ENCODE data around the gene SERPINA1.
A peak's percentile ranks its signal among the peaks of the same experiment; 100 is the strongest.

DNA sequence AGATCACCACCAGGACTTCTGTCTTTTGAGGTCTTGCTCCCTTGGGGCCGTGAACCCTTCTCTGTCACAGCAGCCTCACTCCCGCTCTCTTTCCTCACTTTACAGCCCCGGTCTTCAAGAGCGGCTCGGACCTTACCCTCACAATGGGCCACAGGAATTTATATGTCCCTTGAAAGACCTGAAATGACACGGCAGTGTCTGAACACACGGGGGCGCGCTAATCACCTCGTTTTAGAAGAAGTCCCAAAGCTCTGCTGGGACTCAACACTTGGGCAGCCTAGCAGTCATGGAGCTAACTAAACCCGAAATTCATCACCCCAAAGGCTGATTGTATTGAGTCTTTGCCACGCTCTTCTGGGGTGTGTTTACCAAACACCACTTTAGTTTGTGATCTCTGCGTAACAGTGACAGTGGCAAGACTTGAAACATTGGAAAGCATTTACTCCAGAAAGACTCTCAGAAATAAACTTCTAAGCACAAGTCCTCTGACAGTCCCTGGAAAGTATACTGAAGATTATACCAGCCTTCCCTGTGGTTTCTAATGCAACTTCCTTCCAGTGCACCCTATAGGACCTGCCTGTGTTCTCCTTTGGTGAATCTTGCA lies 35.2 kb upstream of the SERPINA1 start:
- TF ChIP-seq, protein P1, sequence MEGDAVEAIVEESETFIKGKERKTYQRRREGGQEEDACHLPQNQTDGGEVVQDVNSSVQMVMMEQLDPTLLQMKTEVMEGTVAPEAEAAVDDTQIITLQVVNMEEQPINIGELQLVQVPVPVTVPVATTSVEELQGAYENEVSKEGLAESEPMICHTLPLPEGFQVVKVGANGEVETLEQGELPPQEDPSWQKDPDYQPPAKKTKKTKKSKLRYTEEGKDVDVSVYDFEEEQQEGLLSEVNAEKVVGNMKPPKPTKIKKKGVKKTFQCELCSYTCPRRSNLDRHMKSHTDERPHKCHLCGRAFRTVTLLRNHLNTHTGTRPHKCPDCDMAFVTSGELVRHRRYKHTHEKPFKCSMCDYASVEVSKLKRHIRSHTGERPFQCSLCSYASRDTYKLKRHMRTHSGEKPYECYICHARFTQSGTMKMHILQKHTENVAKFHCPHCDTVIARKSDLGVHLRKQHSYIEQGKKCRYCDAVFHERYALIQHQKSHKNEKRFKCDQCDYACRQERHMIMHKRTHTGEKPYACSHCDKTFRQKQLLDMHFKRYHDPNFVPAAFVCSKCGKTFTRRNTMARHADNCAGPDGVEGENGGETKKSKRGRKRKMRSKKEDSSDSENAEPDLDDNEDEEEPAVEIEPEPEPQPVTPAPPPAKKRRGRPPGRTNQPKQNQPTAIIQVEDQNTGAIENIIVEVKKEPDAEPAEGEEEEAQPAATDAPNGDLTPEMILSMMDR (IDR thresholded peaks at IDR 0.05): peak; percentile 87
- no peak for TF ChIP-seq ZFX (IDR thresholded peaks at IDR 0.05; ENCODE audit: borderline replicate concordance)
